ENCODE data around the gene ELL2. TPM values are rescaled to one million over a fixed set of nuclear protein-coding genes. Genes with fewer than 3 reads are reported as not detected.
A peak's percentile ranks its signal among the peaks of the same experiment; 100 is the strongest.

Gene ELL2
- total and polyA plus RNA-seq, 2 of the 13 experiments (the other 11 are each of a cell fraction or from before 2014, with no cell fraction given): 78.9 to 97.1 TPM

GRCh38 chr5:95861221-95861863, 100.3 kb downstream of the ELL2 start (continued):
- TF ChIP-seq ZFAT (CRISPR knock-in tag; conservative IDR thresholded peaks at IDR 0.05): no peak
- TF ChIP-seq ZNF142 (CRISPR knock-in tag; IDR thresholded peaks at IDR 0.05): no peak; the same call in 1 of the 2 replicates
- TF ChIP-seq ZNF816 (CRISPR knock-in tag; IDR thresholded peaks at IDR 0.05; ENCODE audit: borderline replicate concordance): no peak
- TF ChIP-seq ZNF124 (CRISPR knock-in tag; IDR thresholded peaks at IDR 0.05): no peak
- TF ChIP-seq ZBTB44 (CRISPR knock-in tag; IDR thresholded peaks at IDR 0.05): no peak
- no peak for TF ChIP-seq HNRNPUL1 (IDR thresholded peaks at IDR 0.05; ENCODE audit: low read depth, low read length)
- TF ChIP-seq SP1 (IDR thresholded peaks at IDR 0.05): no peak
- TF ChIP-seq SP1 (CRISPR knock-in tag; IDR thresholded peaks at IDR 0.05): no peak
- no peak for TF ChIP-seq KDM3A (CRISPR knock-in tag; IDR thresholded peaks at IDR 0.05; ENCODE audit: low read depth)
- TF ChIP-seq FOXC1 (CRISPR knock-in tag; IDR thresholded peaks at IDR 0.05; ENCODE audit: borderline replicate concordance): no peak; the same call in 1 of the 2 replicates
- TF ChIP-seq ZNF687 (CRISPR knock-in tag; IDR thresholded peaks at IDR 0.05): peak; percentile 46; the same call in 1 of the 2 replicates
- TF ChIP-seq SMARCC2 (IDR thresholded peaks at IDR 0.05): no peak
- no peak; the same call in 1 of the 2 replicates for TF ChIP-seq ZNF362 (CRISPR knock-in tag; IDR thresholded peaks at IDR 0.05; ENCODE audit: borderline replicate concordance)
- no peak for TF ChIP-seq CCAR2 (optimal IDR thresholded peaks at IDR 0.05; ENCODE audit: low read depth, low read length)
- no peak for TF ChIP-seq ZFP41 (CRISPR knock-in tag; IDR thresholded peaks at IDR 0.05; ENCODE audit: borderline replicate concordance)
- TF ChIP-seq HMG20A (CRISPR knock-in tag; IDR thresholded peaks at IDR 0.05; ENCODE audit: borderline replicate concordance): peak; percentile 65; the same call in 1 of the 2 replicates
- TF ChIP-seq RBM22 (optimal IDR thresholded peaks at IDR 0.05; ENCODE audit: low read length): no peak

Data from HepG2 (cell line).